22Rv1 (cell line): ENCODE data around the gene REXO1.
A peak's percentile ranks its signal among the peaks of the same experiment; 100 is the strongest.

ENCODE experiments used
- H3K27ac ChIP-seq: fragments of 450-650 bp; 2 replicates; pipeline ENCODE4 v1.5.1; 2017
- CTCF ChIP-seq: fragments of 450-650 bp; IDR thresholded peaks from 2 replicates; pipeline ENCODE4 v1.5.1; 2017; ENCODE audit warnings: mild to moderate bottlenecking
- ZFX ChIP-seq: fragments of 450-650 bp; IDR thresholded peaks from 2 replicates; pipeline ENCODE4 v1.6.1; 2017; ENCODE audit warnings: antibody characterized with exemption, borderline replicate concordance

The REXO1 gene

DNA sequence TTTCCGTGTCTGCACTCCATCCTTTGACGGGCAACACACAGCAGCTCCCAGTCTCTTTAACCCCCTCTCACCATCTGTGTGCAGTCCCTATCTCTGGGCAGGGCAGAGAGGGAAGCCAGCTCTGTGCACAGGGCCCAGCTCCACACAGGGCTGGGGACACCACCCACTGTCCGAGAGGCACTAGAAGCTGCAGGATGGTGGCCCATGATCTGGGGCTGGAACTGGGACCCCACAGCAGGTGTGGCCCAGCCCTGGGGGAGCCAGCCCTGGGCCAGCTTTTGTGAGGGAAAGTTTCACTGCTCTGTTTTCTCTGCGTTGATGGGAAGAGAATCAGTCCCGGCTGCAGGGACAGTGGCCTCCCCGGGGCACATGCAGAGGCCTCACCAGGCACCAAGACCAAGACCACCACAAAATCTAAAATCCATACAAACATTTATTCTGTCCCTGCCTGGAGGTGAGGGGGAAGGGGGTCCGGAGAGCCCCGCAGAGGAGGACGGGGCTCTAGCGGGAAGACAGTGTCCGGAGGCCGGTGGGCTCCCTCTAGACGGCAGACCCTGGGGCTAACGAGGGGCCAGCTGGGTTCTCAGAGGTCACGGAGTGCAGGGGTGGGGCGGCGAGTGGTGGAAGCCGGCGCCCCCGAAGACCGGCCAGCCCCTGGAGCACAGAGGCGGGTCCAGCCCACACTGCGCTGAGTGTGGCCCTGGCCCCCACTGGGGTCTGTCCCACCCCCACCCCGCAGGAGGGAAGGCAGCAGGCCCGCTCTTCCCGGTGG is 33.3 kb downstream of the REXO1 start:
- no peak for TF ChIP-seq CTCF
- TF ChIP-seq ZFX: no peak
- no peak overlapping the region for H3K27ac ChIP-seq

GRCh38 chr19:1814391-1814790 is 33.9 kb downstream of the REXO1 start:
- peak overlapping the region; percentile 67 for H3K27ac ChIP-seq
- no peak for TF ChIP-seq ZFX
- no peak for TF ChIP-seq CTCF

GRCh38 chr19:1813192-1814182 is 34.8 kb downstream of the REXO1 start:
- no peak for TF ChIP-seq ZFX
- TF ChIP-seq CTCF: peak; percentile 56
- H3K27ac ChIP-seq: peak overlapping the region; percentile 67

GRCh38 chr19:1812426-1813191 is 35.7 kb downstream of the REXO1 start:
- peak overlapping the region; percentile 67 for H3K27ac ChIP-seq
- TF ChIP-seq ZFX: no peak
- peak; percentile 84 for TF ChIP-seq CTCF

GRCh38 chr19:1811942-1812425 is 36.3 kb downstream of the REXO1 start, which contains the start of gene ATP8B3:
TSS of gene ATP8B3 (minus strand) at chr19:1812276. CDS start at chr19:1811736, 540 bp downstream.
- no peak for TF ChIP-seq ZFX
- TF ChIP-seq CTCF: peak; percentile 14
- H3K27ac ChIP-seq: peak within 1 kb of the TSS; percentile 67

DNA sequence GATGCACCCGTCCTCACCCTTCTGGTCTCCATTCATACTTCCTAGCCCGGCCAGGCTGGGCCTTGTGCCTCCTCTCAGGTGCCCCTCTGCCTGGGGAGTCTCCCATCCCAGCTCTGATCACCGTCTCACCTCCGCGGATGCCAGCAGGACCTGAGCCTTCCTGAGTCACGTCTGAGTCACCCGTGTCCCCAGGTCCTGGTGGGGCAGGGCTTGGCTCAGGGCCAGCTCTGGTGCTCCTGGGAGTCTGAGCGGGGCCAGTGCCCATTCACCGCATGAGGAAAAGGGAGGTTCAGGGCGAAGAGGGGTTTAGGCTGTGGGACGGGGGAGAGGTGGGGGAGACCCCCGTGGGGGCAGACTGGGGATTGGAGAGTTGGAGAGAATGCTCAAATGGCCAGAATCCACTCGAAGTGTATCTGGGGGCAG is 36.8 kb downstream of the REXO1 start:
- H3K27ac ChIP-seq: no peak overlapping the region

More for the DNA sequence above, 36.8 kb downstream of the REXO1 start:
- TF ChIP-seq ZFX (no peak), CTCF (no peak)
